OCI-LY7 (cell line): Measurements from ENCODE around the gene PPP1R16B.

ENCODE experiments used
- EZH2phosphoT487 ChIP-seq: fragments of 200-600 bp; sonication (generic); IDR thresholded peaks from 2 replicates; pipeline ENCODE4 v1.6.1; 2018; ENCODE audit warnings: low read depth, borderline replicate concordance, mild to moderate bottlenecking, mixed run types, antibody characterized with exemption, low read length, moderate library complexity, mixed read lengths
- TF ChIP-seq, protein P1 (sequence below): fragments of 200-600 bp; sonication (generic); conservative IDR thresholded peaks from 2 replicates; pipeline ENCODE4 v1.5.1; 2014; ENCODE audit warnings: mild to moderate bottlenecking, antibody characterized with exemption, low read length, moderate library complexity, mixed read lengths

DNA sequence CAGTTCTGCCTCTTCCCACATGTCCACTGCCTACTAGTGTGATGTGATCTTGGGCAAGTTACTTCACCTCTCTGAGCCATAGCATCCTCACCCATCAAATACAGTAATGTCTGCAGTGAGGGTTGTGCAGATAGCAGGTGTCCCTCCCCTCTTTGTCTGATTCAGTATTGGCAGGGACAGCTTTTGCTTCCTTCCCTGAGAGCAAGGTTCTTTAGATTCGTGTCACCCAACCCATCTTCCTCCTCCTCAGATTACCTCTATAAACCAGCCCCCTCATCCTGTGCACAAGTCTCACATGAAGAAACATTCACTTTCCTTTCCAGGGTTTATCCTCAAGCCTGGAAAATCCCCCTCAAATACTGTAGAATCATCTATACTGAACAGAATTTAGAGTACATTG lies 41.9 kb upstream of the PPP1R16B start:
- TF ChIP-seq, protein P1, sequence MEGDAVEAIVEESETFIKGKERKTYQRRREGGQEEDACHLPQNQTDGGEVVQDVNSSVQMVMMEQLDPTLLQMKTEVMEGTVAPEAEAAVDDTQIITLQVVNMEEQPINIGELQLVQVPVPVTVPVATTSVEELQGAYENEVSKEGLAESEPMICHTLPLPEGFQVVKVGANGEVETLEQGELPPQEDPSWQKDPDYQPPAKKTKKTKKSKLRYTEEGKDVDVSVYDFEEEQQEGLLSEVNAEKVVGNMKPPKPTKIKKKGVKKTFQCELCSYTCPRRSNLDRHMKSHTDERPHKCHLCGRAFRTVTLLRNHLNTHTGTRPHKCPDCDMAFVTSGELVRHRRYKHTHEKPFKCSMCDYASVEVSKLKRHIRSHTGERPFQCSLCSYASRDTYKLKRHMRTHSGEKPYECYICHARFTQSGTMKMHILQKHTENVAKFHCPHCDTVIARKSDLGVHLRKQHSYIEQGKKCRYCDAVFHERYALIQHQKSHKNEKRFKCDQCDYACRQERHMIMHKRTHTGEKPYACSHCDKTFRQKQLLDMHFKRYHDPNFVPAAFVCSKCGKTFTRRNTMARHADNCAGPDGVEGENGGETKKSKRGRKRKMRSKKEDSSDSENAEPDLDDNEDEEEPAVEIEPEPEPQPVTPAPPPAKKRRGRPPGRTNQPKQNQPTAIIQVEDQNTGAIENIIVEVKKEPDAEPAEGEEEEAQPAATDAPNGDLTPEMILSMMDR: no peak
- TF ChIP-seq EZH2phosphoT487: no peak
